Activated naive CD4-positive, alpha-beta T cell treated with anti-CD3 and anti-CD28 coated beads, Interleukin-2, amount 50 U/mL, for 24 hours (primary cell): ENCODE data around the gene ABHD3.
"Not testable (repeated sequence)": the region's sequence is repeated elsewhere in the genome, so short reads cannot be mapped to it uniquely, and the experiment has no call there.

Source experiments
- H3K27ac Mint-ChIP-seq: one replicate; pipeline ENCODE4 v1.8.0; 2021; ENCODE audit warnings: mild to moderate bottlenecking, mixed read lengths
- H3K27me3 Mint-ChIP-seq: one replicate; pipeline ENCODE4 v1.8.0; 2021; ENCODE audit warnings: mixed read lengths
- H3K36me3 Mint-ChIP-seq: one replicate; pipeline ENCODE4 v1.8.0; 2021; ENCODE audit warnings: mixed read lengths
- H3K4me1 Mint-ChIP-seq: one replicate; pipeline ENCODE4 v1.8.0; 2021; ENCODE audit warnings: mixed read lengths
- H3K4me3 Mint-ChIP-seq: one replicate; pipeline ENCODE4 v1.8.0; 2021; ENCODE audit warnings: mild to moderate bottlenecking, mixed read lengths
- H3K9me3 Mint-ChIP-seq: one replicate; pipeline ENCODE4 v1.8.0; 2021; ENCODE audit warnings: mixed read lengths

Gene ABHD3

GRCh38 chr18:21636769-21637168, 67.8 kb downstream of the ABHD3 start:
- Mint-ChIP-seq H3K36me3 (no peaks in the 10 kb centered on the region), H3K27ac (no peak overlapping the region), H3K27me3 (no peaks in the 10 kb centered on the region), H3K4me1 (peaks cover 9% of the 10 kb centered on the region), H3K9me3 (no peaks in the 10 kb centered on the region), H3K4me3 (no peak overlapping the region)

GRCh38 chr18:21634588-21635199, 69.9 kb downstream of the ABHD3 start:
- no peak overlapping the region for H3K4me3 Mint-ChIP-seq
- H3K9me3 Mint-ChIP-seq: no peaks in the 10 kb centered on the region
- peaks cover 9% of the 10 kb centered on the region for H3K4me1 Mint-ChIP-seq
- H3K27me3 Mint-ChIP-seq: no peaks in the 10 kb centered on the region
- H3K27ac Mint-ChIP-seq: no peak overlapping the region
- no peaks in the 10 kb centered on the region for H3K36me3 Mint-ChIP-seq

GRCh38 chr18:21632393-21632792, 72.2 kb downstream of the ABHD3 start:
- Mint-ChIP-seq H3K27ac (no peak overlapping the region), H3K9me3 (no peaks in the 10 kb centered on the region), H3K27me3 (no peaks in the 10 kb centered on the region), H3K36me3 (peaks cover 7% of the 10 kb centered on the region), H3K4me3 (no peak overlapping the region), H3K4me1 (peaks cover 20% of the 10 kb centered on the region)

GRCh38 chr18:21629089-21629832, 75.3 kb downstream of the ABHD3 start:
- Mint-ChIP-seq H3K27me3 (no peaks in the 10 kb centered on the region), H3K9me3 (no peaks in the 10 kb centered on the region), H3K27ac (peak overlapping the region; percentile 25), H3K4me3 (no peak overlapping the region), H3K36me3 (peaks cover 11% of the 10 kb centered on the region), H3K4me1 (peaks cover 24% of the 10 kb centered on the region)

GRCh38 chr18:21621640-21622039, 82.9 kb downstream of the ABHD3 start:
- H3K27ac Mint-ChIP-seq, H3K4me3 Mint-ChIP-seq, H3K27me3 Mint-ChIP-seq, H3K9me3 Mint-ChIP-seq: not testable (repeated sequence)
- Mint-ChIP-seq H3K36me3 (peaks cover 18% of the 10 kb centered on the region), H3K4me1 (peaks cover 38% of the 10 kb centered on the region)

- H3K27ac Mint-ChIP-seq: peak within 1 kb of the TSS; percentile 100
- H3K27me3 Mint-ChIP-seq: no peaks in the 10 kb centered on the region
- H3K4me3 Mint-ChIP-seq: peak within 1 kb of the TSS; percentile 100
- no peaks in the 10 kb centered on the region for H3K9me3 Mint-ChIP-seq
- H3K36me3 Mint-ChIP-seq: peaks cover 17% of the 10 kb centered on the region
- peaks cover 34% of the 10 kb centered on the region for H3K4me1 Mint-ChIP-seq
These were observed 92.2 kb downstream of the ABHD3 start, which contains the start of gene SNRPD1 for GRCh38 chr18:21612125-21613039. Gene SNRPD1 (plus strand): TSS chr18:21612314. CDS start chr18:21612430, 116 bp downstream.

GRCh38 chr18:21611401-21612124, 93.0 kb downstream of the ABHD3 start:
- Mint-ChIP-seq H3K36me3 (peaks cover 15% of the 10 kb centered on the region), H3K4me1 (peaks cover 27% of the 10 kb centered on the region), H3K4me3 (peak overlapping the region; percentile 100), H3K27ac (peak overlapping the region; percentile 100)
- H3K9me3 Mint-ChIP-seq, H3K27me3 Mint-ChIP-seq: not testable (repeated sequence)

- Mint-ChIP-seq H3K4me3 (no peak overlapping the region), H3K4me1 (peaks cover 7% of the 10 kb centered on the region), H3K27me3 (no peaks in the 10 kb centered on the region), H3K9me3 (no peaks in the 10 kb centered on the region), H3K36me3 (no peaks in the 10 kb centered on the region), H3K27ac (no peak overlapping the region)
These were observed 99.4 kb downstream of the ABHD3 start for GRCh38 chr18:21605213-21605612.

- H3K27ac Mint-ChIP-seq: no peak overlapping the region
- H3K4me3 Mint-ChIP-seq: no peak overlapping the region
- peaks cover 10% of the 10 kb centered on the region for H3K4me1 Mint-ChIP-seq
- H3K27me3 Mint-ChIP-seq: no peaks in the 10 kb centered on the region
- no peaks in the 10 kb centered on the region for H3K9me3 Mint-ChIP-seq
- H3K36me3 Mint-ChIP-seq: no peaks in the 10 kb centered on the region
These were observed 99.9 kb downstream of the ABHD3 start for GRCh38 chr18:21604671-21605070.

- Mint-ChIP-seq H3K27me3 (no peaks in the 10 kb centered on the region), H3K9me3 (no peaks in the 10 kb centered on the region), H3K36me3 (no peaks in the 10 kb centered on the region), H3K27ac (peak overlapping the region; percentile 77), H3K4me1 (peaks cover 29% of the 10 kb centered on the region), H3K4me3 (no peak overlapping the region)
These were observed 102.3 kb downstream of the ABHD3 start for GRCh38 chr18:21602299-21602587.
